GM12891 (cell line): ENCODE measurements around the gene NOSIP.

ENCODE experiments used
- PAX5 ChIP-seq: IDR thresholded peaks from 2 replicates; pipeline ENCODE4 v1.6.1; 2011; ENCODE audit warnings: low read length, moderate library complexity, mild to moderate bottlenecking; ENCODE audit not compliant: insufficient read depth, severe bottlenecking
- POLR2A ChIP-seq: IDR thresholded peaks from 2 replicates; pipeline ENCODE4 v1.6.1; 2011; ENCODE audit warnings: low read depth, low read length, control low read depth
- POLR2AphosphoS5 ChIP-seq: IDR thresholded peaks from 2 replicates; pipeline ENCODE4 v1.6.1; 2011; ENCODE audit warnings: low read depth, low read length, control low read depth
- POU2F2 ChIP-seq: IDR thresholded peaks from 2 replicates; pipeline ENCODE4 v1.6.1; 2011; ENCODE audit warnings: low read depth, mild to moderate bottlenecking, control low read depth, low read length, moderate library complexity
- SPI1 ChIP-seq: IDR thresholded peaks from 2 replicates; pipeline ENCODE4 v1.6.1; 2011; ENCODE audit warnings: low read depth, low read length, control low read depth
- TAF1 ChIP-seq: IDR thresholded peaks from 2 replicates; pipeline ENCODE4 v1.6.1; 2011; ENCODE audit warnings: low read depth, low read length, control low read depth

GRCh38 chr19:49594157-49594992 is 14.0 kb upstream of the NOSIP start:
- TF ChIP-seq POLR2A, result no peak
- TF ChIP-seq TAF1, result no peak
- TF ChIP-seq SPI1, result no peak
- TF ChIP-seq POLR2AphosphoS5, result no peak
- no peak for TF ChIP-seq PAX5
- TF ChIP-seq POU2F2, result no peak
